Neural progenitor cell (in vitro differentiated cells): Measurements from ENCODE around the gene MYL7. TPM values are rescaled to one million over a fixed set of nuclear protein-coding genes. Genes with fewer than 3 reads are reported as not detected.

Experiments used
- DNase-seq: peaks from one replicate; pipeline ENCODE4 v3.0.0-alpha.2; 2016; ENCODE audit warnings: low spot score
- H2AFZ ChIP-seq: fragments of 200-600 bp; sonication (generic); replicated peaks from 2 replicates; pipeline ENCODE4 v1.6.1; 2016; ENCODE audit warnings: antibody characterized with exemption
- H3F3A ChIP-seq: fragments of 200-600 bp; sonication (generic); 2 replicates; pipeline ENCODE4 v1.6.1; 2016; ENCODE audit warnings: antibody characterized with exemption, low read depth
- H3K27ac ChIP-seq: fragments of 200-600 bp; sonication (generic); 2 replicates; pipeline ENCODE4 v1.5.1; 2016; ENCODE audit warnings: mild to moderate bottlenecking
- H3K27me3 ChIP-seq: fragments of 200-600 bp; sonication (generic); 2 replicates; pipeline ENCODE4 v1.6.1; 2016; ENCODE audit warnings: mild to moderate bottlenecking, moderate library complexity
- H3K36me3 ChIP-seq: fragments of 200-600 bp; sonication (generic); 2 replicates; pipeline ENCODE4 v1.5.1; 2016
- H3K4me1 ChIP-seq: fragments of 200-600 bp; sonication (generic); 2 replicates; pipeline ENCODE4 v1.6.1; 2016; ENCODE audit warnings: mixed run types
- H3K4me2 ChIP-seq: fragments of 200-600 bp; sonication (generic); 2 replicates; pipeline ENCODE4 v1.6.1; 2016
- H3K4me3 ChIP-seq: fragments of 200-600 bp; sonication (generic); 2 replicates; pipeline ENCODE4 v1.5.1; 2016
- H3K79me2 ChIP-seq: fragments of 200-600 bp; sonication (generic); 2 replicates; pipeline ENCODE4 v1.6.1; 2016; ENCODE audit warnings: low read depth
- H3K9ac ChIP-seq: fragments of 200-600 bp; sonication (generic); 2 replicates; pipeline ENCODE4 v1.6.1; 2016
- H3K9me3 ChIP-seq: fragments of 200-600 bp; sonication (generic); 2 replicates; pipeline ENCODE4 v1.5.1; 2016; ENCODE audit warnings: low read depth
- H4K20me1 ChIP-seq: fragments of 200-600 bp; sonication (generic); 2 replicates; pipeline ENCODE4 v1.6.1; 2016; ENCODE audit warnings: low read depth
- H3K27ac Mint-ChIP-seq: 3 replicates; pipeline ENCODE4 v1.8.0; 2021; ENCODE audit warnings: mixed read lengths
- H3K27me3 Mint-ChIP-seq: 2 replicates; pipeline ENCODE4 v1.8.0; 2022; ENCODE audit warnings: low read depth, mild to moderate bottlenecking, inconsistent platforms, moderate library complexity, mixed read lengths; ENCODE audit not compliant: insufficient read depth
- H3K36me3 Mint-ChIP-seq: 3 replicates; pipeline ENCODE4 v1.8.0; 2021; ENCODE audit warnings: mixed read lengths
- H3K4me1 Mint-ChIP-seq: 3 replicates; pipeline ENCODE4 v1.8.0; 2021; ENCODE audit warnings: mixed read lengths
- H3K4me3 Mint-ChIP-seq: 3 replicates; pipeline ENCODE4 v1.8.0; 2021; ENCODE audit warnings: mild to moderate bottlenecking, moderate library complexity, mixed read lengths
- H3K9me3 Mint-ChIP-seq: 3 replicates; pipeline ENCODE4 v1.8.0; 2020; ENCODE audit warnings: mixed read lengths
- EZH2 ChIP-seq: fragments of 200-600 bp; sonication (generic); IDR thresholded peaks from 2 replicates; pipeline ENCODE4 v1.6.1; 2017; ENCODE audit warnings: antibody characterized with exemption, mild to moderate bottlenecking, moderate library complexity
- EZH2phosphoT487 ChIP-seq: fragments of 200-600 bp; sonication (generic); IDR thresholded peaks from 2 replicates; pipeline ENCODE4 v1.6.1; 2017; ENCODE audit warnings: antibody characterized with exemption
- total RNA-seq: library from RNA; depleted of rRNA; stranded (reverse); fragments of >200 nt; gene quantifications from 2 replicates; pipeline ENCODE4 v1.2.3, GENCODE V29; 2015; ENCODE audit warnings: low replicate concordance
- TF ChIP-seq, protein P1 (sequence below): fragments of 200-600 bp; sonication (generic); IDR thresholded peaks from 2 replicates; pipeline ENCODE4 v1.5.1; 2017; ENCODE audit warnings: antibody characterized with exemption, mild to moderate bottlenecking

Gene MYL7
- total RNA-seq, 1 donor from 2014 or later: not detected

GRCh38 chr7:44136731-44137130, 4.4 kb downstream of the MYL7 start:
- H3K27ac ChIP-seq: no peak overlapping the region
- H3K79me2 ChIP-seq: no peaks in the 10 kb centered on the region
- no peak overlapping the region for H3K4me3 ChIP-seq
- Mint-ChIP-seq H3K9me3 (no peaks in the 10 kb centered on the region), H3K36me3 (no peaks in the 10 kb centered on the region), H3K4me1 (peaks cover 5% of the 10 kb centered on the region), H3K27ac (no peak overlapping the region), H3K4me3 (no peak overlapping the region), H3K27me3 (peaks cover under 1% of the 10 kb centered on the region)
- no peaks in the 10 kb centered on the region for H3F3A ChIP-seq
- no peak overlapping the region for H3K4me2 ChIP-seq
- no peaks in the 10 kb centered on the region for H3K36me3 ChIP-seq
- no peaks in the 10 kb centered on the region for H3K4me1 ChIP-seq
- H3K27me3 ChIP-seq: no peaks in the 10 kb centered on the region
- H3K9me3 ChIP-seq: no peaks in the 10 kb centered on the region
- no peak for DNase-seq
- H3K9ac ChIP-seq: no peak overlapping the region
- no peaks in the 10 kb centered on the region for H4K20me1 ChIP-seq
- TF ChIP-seq EZH2phosphoT487: no peak
- no peak overlapping the region for H2AFZ ChIP-seq

DNA sequence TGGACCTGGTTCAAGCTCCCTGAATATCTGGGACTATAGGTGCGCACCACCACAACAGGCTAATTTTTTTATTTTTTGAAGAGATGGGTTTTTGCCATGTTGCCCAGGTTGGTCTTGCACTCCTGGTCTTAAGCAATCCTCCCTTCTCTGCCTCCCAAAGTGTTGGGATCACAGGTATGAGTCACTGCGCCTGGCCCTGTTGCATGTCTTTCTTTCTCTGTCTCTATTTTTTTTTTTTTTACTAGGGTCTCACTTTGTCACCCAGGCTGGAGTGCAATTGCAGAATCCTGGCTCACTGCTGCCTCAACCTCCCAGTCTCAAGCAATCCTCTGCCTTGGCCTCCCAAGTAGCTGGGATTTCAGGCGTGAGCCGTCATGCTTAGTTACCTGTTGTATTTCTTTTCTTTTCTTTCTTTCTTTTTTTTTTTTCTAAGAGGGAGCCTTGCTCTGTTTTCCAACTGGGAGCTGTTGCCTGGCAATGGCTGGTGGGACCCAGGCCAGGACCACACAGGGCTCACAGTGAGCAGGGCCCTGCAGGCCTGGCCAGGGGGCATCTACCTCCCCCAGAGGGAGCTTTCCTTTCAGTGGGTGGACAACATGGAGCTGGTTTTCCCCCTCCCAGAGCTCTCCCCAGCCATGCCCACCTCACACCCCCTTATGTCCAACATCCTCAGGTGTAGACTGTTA, 6.0 kb downstream of the MYL7 start:
- no peak overlapping the region for H2AFZ ChIP-seq
- H3K4me1 Mint-ChIP-seq: peaks cover 8% of the 10 kb centered on the region
- no peaks in the 10 kb centered on the region for H3K9me3 Mint-ChIP-seq
- no peak for DNase-seq
- H3K27ac ChIP-seq: no peak overlapping the region
- no peaks in the 10 kb centered on the region for H3K36me3 Mint-ChIP-seq
- H3K4me3 ChIP-seq: no peak overlapping the region
- TF ChIP-seq, protein P1, sequence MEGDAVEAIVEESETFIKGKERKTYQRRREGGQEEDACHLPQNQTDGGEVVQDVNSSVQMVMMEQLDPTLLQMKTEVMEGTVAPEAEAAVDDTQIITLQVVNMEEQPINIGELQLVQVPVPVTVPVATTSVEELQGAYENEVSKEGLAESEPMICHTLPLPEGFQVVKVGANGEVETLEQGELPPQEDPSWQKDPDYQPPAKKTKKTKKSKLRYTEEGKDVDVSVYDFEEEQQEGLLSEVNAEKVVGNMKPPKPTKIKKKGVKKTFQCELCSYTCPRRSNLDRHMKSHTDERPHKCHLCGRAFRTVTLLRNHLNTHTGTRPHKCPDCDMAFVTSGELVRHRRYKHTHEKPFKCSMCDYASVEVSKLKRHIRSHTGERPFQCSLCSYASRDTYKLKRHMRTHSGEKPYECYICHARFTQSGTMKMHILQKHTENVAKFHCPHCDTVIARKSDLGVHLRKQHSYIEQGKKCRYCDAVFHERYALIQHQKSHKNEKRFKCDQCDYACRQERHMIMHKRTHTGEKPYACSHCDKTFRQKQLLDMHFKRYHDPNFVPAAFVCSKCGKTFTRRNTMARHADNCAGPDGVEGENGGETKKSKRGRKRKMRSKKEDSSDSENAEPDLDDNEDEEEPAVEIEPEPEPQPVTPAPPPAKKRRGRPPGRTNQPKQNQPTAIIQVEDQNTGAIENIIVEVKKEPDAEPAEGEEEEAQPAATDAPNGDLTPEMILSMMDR: no peak
- TF ChIP-seq EZH2phosphoT487 (no peak), EZH2 (no peak)
- no peak overlapping the region for H3K27ac Mint-ChIP-seq
- H3K9me3 ChIP-seq: no peaks in the 10 kb centered on the region
- H3K4me2 ChIP-seq: no peak overlapping the region
- no peak overlapping the region for H3K4me3 Mint-ChIP-seq
- H3K79me2 ChIP-seq: no peaks in the 10 kb centered on the region
- no peaks in the 10 kb centered on the region for H3F3A ChIP-seq
- no peaks in the 10 kb centered on the region for H4K20me1 ChIP-seq
- no peaks in the 10 kb centered on the region for H3K4me1 ChIP-seq
- H3K27me3 ChIP-seq: no peaks in the 10 kb centered on the region
- no peak overlapping the region for H3K9ac ChIP-seq
- H3K27me3 Mint-ChIP-seq: peaks cover 2% of the 10 kb centered on the region
- H3K36me3 ChIP-seq: no peaks in the 10 kb centered on the region

GRCh38 chr7:44133295-44133694, 7.8 kb downstream of the MYL7 start:
- H3K4me1 Mint-ChIP-seq: peaks cover 8% of the 10 kb centered on the region
- H3K27ac Mint-ChIP-seq: no peak overlapping the region
- Histone ChIP-seq H3K9me3 (no peaks in the 10 kb centered on the region), H3K36me3 (no peaks in the 10 kb centered on the region), H3K4me1 (no peaks in the 10 kb centered on the region), H3K4me3 (no peak overlapping the region), H3K4me2 (no peak overlapping the region), H3F3A (no peaks in the 10 kb centered on the region), H3K27me3 (no peaks in the 10 kb centered on the region), H3K79me2 (no peaks in the 10 kb centered on the region), H4K20me1 (no peaks in the 10 kb centered on the region), H3K27ac (no peak overlapping the region), H2AFZ (no peak overlapping the region), H3K9ac (no peak overlapping the region)
- peaks cover 2% of the 10 kb centered on the region for H3K27me3 Mint-ChIP-seq
- no peak overlapping the region for H3K4me3 Mint-ChIP-seq
- no peak for TF ChIP-seq EZH2phosphoT487
- TF ChIP-seq EZH2: no peak
- TF ChIP-seq, protein P1: no peak
- H3K36me3 Mint-ChIP-seq: no peaks in the 10 kb centered on the region
- H3K9me3 Mint-ChIP-seq: no peaks in the 10 kb centered on the region
- DNase-seq: no peak

GRCh38 chr7:44132039-44132438, 9.1 kb downstream of the MYL7 start:
- H4K20me1 ChIP-seq: no peaks in the 10 kb centered on the region
- H3K4me3 ChIP-seq: no peak overlapping the region
- Mint-ChIP-seq H3K27me3 (peaks cover 2% of the 10 kb centered on the region), H3K27ac (peak overlapping the region; percentile 57), H3K4me1 (peaks cover 8% of the 10 kb centered on the region), H3K36me3 (no peaks in the 10 kb centered on the region), H3K4me3 (no peak overlapping the region), H3K9me3 (peaks cover 3% of the 10 kb centered on the region)
- no peaks in the 10 kb centered on the region for H3K9me3 ChIP-seq
- TF ChIP-seq, protein P1: no peak
- TF ChIP-seq EZH2 (no peak), EZH2phosphoT487 (no peak)
- DNase-seq: no peak
- H3F3A ChIP-seq: no peaks in the 10 kb centered on the region
- H3K36me3 ChIP-seq: no peaks in the 10 kb centered on the region
- H3K4me2 ChIP-seq: no peak overlapping the region
- no peaks in the 10 kb centered on the region for H3K79me2 ChIP-seq
- no peak overlapping the region for H3K9ac ChIP-seq
- H3K4me1 ChIP-seq: no peaks in the 10 kb centered on the region
- H3K27me3 ChIP-seq: no peaks in the 10 kb centered on the region
- no peak overlapping the region for H2AFZ ChIP-seq
- no peak overlapping the region for H3K27ac ChIP-seq
